Mucosa of rectum (tissue), 2 donors: ENCODE data around the gene PTH.

ENCODE experiments used
- H3K27ac ChIP-seq, 2 donors: one replicate each; pipeline ENCODE4 v1.7.0; 2013; ENCODE audit warnings: inconsistent platforms in 2 of 2, low read depth in 2 of 2, low read length in 2 of 2
- H3K27me3 ChIP-seq, 2 donors: one replicate each; pipeline ENCODE4 v1.7.0; 2013; ENCODE audit warnings: low read length in 2 of 2; ENCODE audit not compliant: control insufficient read depth in 2 of 2, insufficient read depth in 2 of 2
- H3K36me3 ChIP-seq, 2 donors: one replicate each; pipeline ENCODE4 v1.7.0; 2013; ENCODE audit warnings: low read length in 2 of 2; ENCODE audit not compliant: control insufficient read depth in 2 of 2, insufficient read depth in 2 of 2
- H3K4me1 ChIP-seq, 2 donors: one replicate each; pipeline ENCODE4 v1.7.0; 2013; ENCODE audit warnings: low read length in 2 of 2, mild to moderate bottlenecking in 1 of 2; ENCODE audit not compliant: control insufficient read depth in 2 of 2, insufficient read depth in 2 of 2
- H3K4me3 ChIP-seq, 2 donors: one replicate each; pipeline ENCODE4 v1.7.0; 2013; ENCODE audit warnings: low read length in 2 of 2
- H3K9ac ChIP-seq, 2 donors: one replicate each; pipeline ENCODE4 v1.7.0; 2013; ENCODE audit warnings: low read length in 2 of 2, low read depth in 1 of 2, mild to moderate bottlenecking in 1 of 2
- H3K9me3 ChIP-seq, 2 donors: one replicate each; pipeline ENCODE4 v1.7.0; 2013; ENCODE audit warnings: low read length in 2 of 2; ENCODE audit not compliant: control insufficient read depth in 2 of 2
- donor health status: healthy.
- donor health status: Normal muscosa, but diverticular disease.

PTH gene

DNA sequence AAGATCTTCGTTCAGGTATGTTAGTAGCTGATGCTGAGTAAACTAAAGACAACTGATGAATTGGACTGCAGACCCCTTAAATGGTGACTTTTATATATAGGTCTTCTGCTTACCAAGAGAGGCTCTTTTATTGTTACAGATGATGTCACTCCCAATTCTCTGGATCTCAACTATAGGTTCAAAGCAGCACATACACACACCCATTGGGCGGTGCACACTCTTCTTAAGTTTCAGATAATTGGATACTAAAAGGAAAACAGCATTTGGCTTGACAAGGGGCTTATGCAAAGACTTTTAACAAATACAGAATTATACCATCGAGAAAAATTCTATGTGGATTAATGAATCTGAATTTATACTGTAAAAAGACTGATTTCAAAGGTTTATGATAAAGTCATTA lies at the start of gene PTH:
PTH (minus strand) TSS at position 69 of the 400 bp plus-strand sequence. CDS start 3,142 bp downstream, outside the sequence.
- Histone ChIP-seq H3K4me1 (no peaks in the 10 kb centered on the region), H3K9ac (no peak within 1 kb of the TSS), H3K4me3 (no peak within 1 kb of the TSS), H3K27me3 (peaks cover 0 to 2% of the 10 kb centered on the region in 2 donors), H3K36me3 (no peaks in the 10 kb centered on the region), H3K9me3 (no peaks in the 10 kb centered on the region), H3K27ac (no peak within 1 kb of the TSS)

DNA sequence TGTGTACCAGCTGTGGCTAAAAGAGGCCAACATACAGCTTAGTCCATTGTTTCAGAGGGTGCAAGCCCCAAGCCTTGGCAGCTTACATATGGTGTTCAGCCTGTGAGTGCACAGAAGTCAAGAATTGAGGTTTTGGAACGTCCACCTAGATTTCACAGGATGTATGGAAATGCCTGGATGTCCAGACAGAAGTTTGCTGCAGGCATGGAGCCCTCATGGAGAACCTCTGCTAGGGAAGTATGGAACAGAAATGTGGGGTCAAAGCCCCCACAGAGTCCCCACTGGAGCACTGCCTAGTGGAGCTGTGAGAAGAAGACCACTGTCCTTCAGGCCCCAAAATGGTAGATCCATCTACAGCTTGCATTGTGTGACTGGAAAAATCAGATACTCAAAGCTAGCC lies 42.2 kb upstream of the PTH start:
- H3K27ac ChIP-seq: no peak overlapping the region
- H3K9ac ChIP-seq: no peak overlapping the region
- no peaks in the 10 kb centered on the region for H3K4me1 ChIP-seq
- H3K9me3 ChIP-seq: peaks cover 0 to 5% of the 10 kb centered on the region in 2 donors
- H3K27me3 ChIP-seq: no peaks in the 10 kb centered on the region
- no peak overlapping the region for H3K4me3 ChIP-seq
- no peaks in the 10 kb centered on the region for H3K36me3 ChIP-seq

DNA sequence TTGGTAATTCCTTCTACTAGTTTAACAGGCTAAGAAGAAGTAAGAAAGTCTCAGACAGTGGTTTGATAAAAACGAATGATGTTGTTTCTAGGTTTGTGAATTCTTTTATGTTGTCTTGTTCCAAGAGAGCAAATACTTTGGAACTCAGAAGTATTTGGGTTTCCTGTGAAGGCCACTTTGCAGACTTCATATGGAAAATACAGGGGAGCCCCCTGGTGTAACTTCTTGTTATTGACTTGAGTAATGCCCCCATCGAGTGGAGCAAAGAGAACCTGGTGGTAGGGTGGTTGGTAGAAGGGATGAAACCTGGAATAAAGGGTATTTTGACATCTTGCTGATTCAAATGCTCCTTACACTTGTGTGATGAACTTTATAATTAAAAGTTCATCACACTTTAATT lies 40.0 kb upstream of the PTH start:
- H3K4me3 ChIP-seq: no peak overlapping the region
- H3K36me3 ChIP-seq: no peaks in the 10 kb centered on the region
- H3K4me1 ChIP-seq: no peaks in the 10 kb centered on the region
- peaks cover 0 to 5% of the 10 kb centered on the region in 2 donors for H3K9me3 ChIP-seq
- no peaks in the 10 kb centered on the region for H3K27me3 ChIP-seq
- no peak overlapping the region for H3K27ac ChIP-seq
- H3K9ac ChIP-seq: no peak overlapping the region

DNA sequence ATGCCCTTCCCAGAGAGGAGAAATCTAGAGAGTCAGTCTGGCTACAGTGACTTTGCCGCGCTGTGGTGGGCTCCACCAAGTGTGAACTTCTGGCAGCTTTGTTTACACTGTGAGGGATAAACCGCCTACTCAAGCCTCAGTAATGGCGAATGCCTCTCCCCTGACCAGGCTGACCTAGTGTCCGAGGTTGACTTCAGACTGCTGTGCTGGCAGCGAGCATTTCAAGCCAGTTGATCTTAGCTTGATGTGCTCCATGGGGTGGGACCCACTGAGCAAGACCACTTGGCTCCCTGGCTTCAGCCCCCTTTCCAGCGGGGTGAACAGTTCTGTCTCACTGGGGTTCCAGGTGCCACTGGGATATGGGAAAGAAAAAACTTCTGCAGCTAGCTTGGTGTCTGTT lies 38.6 kb upstream of the PTH start:
- Histone ChIP-seq H3K27ac (no peak overlapping the region), H3K27me3 (no peaks in the 10 kb centered on the region), H3K36me3 (no peaks in the 10 kb centered on the region), H3K4me1 (no peaks in the 10 kb centered on the region), H3K4me3 (no peak overlapping the region), H3K9ac (no peak overlapping the region), H3K9me3 (peaks cover 0 to 5% of the 10 kb centered on the region in 2 donors)

DNA sequence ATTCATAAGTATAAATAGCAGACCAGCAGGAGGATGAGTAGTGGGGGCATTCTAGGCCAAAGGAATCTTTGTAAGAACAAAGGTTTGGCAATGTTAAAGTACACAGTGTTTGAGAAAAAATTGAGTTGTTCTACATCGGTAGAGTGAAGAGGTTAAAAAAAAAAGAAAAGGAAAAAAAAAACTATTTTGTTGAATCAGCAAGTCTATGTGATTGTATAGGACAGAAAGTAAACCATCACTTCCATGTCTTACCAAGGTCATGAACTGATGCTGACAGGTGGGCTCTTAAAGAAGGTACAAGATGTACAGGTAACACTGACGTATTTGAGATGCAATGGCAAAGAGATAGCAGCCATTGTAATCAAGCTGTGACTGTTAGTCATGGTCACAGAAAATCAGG lies 29.5 kb upstream of the PTH start:
- no peaks in the 10 kb centered on the region for H3K36me3 ChIP-seq
- no peaks in the 10 kb centered on the region for H3K9me3 ChIP-seq
- no peaks in the 10 kb centered on the region for H3K27me3 ChIP-seq
- no peaks in the 10 kb centered on the region for H3K4me1 ChIP-seq
- H3K4me3 ChIP-seq: no peak overlapping the region
- no peak overlapping the region for H3K27ac ChIP-seq
- H3K9ac ChIP-seq: no peak overlapping the region

DNA sequence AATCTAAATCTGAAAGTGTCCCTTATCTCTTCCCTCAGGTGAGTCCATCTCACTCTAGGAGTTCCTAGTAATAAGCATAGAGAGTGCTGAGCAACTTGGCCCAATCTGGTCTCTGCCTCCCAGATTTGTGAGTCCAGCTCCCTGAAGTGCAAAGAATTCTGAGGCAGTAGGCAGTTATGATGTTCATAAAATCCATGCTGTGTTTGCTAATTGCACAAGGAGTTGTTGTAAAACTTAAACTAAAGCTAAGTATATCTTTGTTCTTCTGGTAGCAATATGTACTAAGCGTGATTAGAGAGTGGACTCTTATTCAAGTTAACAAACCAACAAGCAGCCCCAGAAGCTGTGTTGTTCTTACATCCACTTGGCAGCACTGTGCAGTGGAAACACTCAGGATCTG lies 7.6 kb upstream of the PTH start:
- Histone ChIP-seq H3K9ac (no peak overlapping the region), H3K27me3 (no peaks in the 10 kb centered on the region), H3K4me3 (no peak overlapping the region), H3K4me1 (peaks cover 0 to 6% of the 10 kb centered on the region in 2 donors), H3K27ac (no peak overlapping the region), H3K36me3 (no peaks in the 10 kb centered on the region), H3K9me3 (no peaks in the 10 kb centered on the region)

DNA sequence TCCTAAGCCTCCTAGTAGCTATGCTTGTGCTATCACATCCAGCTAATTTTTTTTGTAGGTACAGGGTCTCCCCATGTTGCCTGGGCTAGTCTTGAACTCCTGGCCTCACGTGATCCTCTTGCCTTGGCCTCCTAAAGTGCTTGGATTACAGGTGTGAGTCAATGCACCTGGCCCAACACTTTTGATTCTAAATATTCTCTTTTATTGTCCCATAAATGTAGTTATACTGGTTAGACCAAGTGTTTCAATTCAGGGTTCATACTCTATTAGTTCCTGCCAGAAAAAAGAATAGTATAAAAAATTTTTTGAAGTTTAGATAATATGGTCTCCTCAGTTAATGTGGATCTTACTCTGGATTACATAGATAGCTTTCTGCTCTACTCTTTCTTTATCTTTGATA lies 6.7 kb upstream of the PTH start:
- H3K9ac ChIP-seq: no peak overlapping the region
- H3K36me3 ChIP-seq: no peaks in the 10 kb centered on the region
- H3K9me3 ChIP-seq: no peaks in the 10 kb centered on the region
- no peak overlapping the region for H3K27ac ChIP-seq
- H3K4me1 ChIP-seq: peaks cover 0 to 6% of the 10 kb centered on the region in 2 donors
- H3K4me3 ChIP-seq: no peak overlapping the region
- H3K27me3 ChIP-seq: no peaks in the 10 kb centered on the region

DNA sequence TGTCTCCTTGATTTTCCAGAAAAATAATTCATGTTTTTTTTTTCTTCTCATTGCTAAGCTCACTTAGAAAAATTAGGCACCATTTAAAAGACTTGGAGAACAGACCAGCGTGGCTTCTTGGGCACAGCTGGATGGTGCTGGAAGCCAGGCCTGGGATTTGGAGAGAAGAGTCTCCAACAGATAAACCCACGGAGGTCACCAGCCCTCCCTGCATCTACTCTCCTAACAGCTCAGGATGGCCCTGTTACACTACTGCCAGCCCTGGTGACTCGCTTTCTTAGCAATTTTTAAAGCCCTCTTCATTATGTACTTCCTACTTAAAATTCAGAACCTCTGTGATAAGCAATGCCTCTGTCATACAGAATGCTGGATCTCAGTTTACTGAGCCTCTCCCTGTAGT lies 1.7 kb downstream of the PTH start:
- Histone ChIP-seq H3K27me3 (peaks cover 0 to 2% of the 10 kb centered on the region in 2 donors), H3K36me3 (no peaks in the 10 kb centered on the region), H3K27ac (no peak overlapping the region), H3K4me1 (no peaks in the 10 kb centered on the region), H3K9ac (no peak overlapping the region), H3K4me3 (no peak overlapping the region), H3K9me3 (no peaks in the 10 kb centered on the region)

DNA sequence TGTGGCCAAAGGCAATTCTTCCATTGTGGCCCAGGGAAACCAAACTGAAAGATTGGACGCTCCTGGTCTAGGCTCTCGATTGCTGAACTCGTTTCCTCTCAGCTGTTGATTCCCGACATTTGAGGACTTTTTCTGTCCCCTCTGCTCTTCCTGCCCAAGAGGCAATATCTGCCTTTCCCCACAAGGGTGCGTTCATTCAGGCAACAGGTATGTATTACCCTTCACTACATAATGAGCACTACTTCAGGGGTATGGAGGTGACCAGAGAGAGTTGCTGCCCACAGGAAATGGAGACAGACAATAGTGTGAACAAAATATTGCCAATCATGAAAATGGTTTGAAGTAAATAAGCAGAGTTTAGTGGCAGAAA lies 8.2 kb downstream of the PTH start:
- Histone ChIP-seq H3K36me3 (no peaks in the 10 kb centered on the region), H3K27ac (no peak overlapping the region), H3K4me3 (peak overlapping the region; percentile 9 to 59), H3K27me3 (no peaks in the 10 kb centered on the region), H3K4me1 (no peaks in the 10 kb centered on the region), H3K9me3 (no peaks in the 10 kb centered on the region), H3K9ac (peak overlapping the region; percentile 5 to 32)

DNA sequence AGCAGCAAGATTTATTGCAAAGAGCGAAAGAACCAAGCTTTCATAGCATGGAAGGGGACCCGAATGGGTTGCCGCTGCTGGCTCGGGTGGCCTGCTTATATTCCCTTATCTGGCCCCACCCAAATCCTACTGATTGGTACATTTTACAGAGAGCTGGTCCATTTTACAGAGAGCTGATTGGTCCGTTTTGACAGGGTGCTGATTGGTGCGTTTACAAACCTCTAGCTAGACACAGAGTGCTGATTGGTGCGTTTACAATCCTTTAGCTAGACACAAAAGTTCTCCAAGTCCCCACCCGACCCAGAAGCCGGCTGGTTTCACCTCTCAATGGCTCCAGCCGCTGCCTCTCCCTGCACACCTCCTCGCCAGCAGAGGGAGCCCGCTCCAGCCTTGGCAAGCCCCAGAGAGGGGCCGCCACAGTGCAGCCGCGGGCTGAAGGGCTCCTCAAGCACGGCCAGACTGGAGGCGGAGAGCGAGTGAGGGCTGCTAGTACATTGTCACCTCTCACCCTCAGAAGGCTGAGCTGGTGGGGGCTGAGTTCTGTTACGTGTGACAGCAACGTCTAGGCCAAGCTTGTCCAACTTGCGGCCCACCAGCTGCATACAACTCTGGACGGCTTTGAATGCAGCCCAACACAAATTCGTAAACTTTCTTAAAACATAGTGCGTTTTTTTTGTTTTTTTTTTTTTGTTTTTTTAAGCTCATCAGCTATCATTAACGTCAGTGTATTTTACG lies 8.7 kb downstream of the PTH start:
- Histone ChIP-seq H3K9ac (peak overlapping the region; percentile 5 to 32), H3K9me3 (no peaks in the 10 kb centered on the region), H3K4me1 (no peaks in the 10 kb centered on the region), H3K36me3 (no peaks in the 10 kb centered on the region), H3K27ac (no peak overlapping the region), H3K27me3 (no peaks in the 10 kb centered on the region), H3K4me3 (peak overlapping the region; percentile 9 to 59)
